H9 (cell line): Measurements from ENCODE around the gene MMD2. TPM values are rescaled to one million over a fixed set of nuclear protein-coding genes. Genes with fewer than 3 reads are reported as not detected.

ENCODE experiments used
- DNase-seq: peaks from one replicate; pipeline ENCODE4 v3.0.0-alpha.2; 2017
- H2AFZ ChIP-seq: one replicate; pipeline ENCODE4 v1.6.1; 2013; ENCODE audit warnings: mild to moderate bottlenecking, low read length, control low read depth, moderate library complexity
- H2AK5ac ChIP-seq: 2 replicates; pipeline ENCODE4 v1.6.1; 2013; ENCODE audit warnings: low read length, control low read depth, mixed read lengths; ENCODE audit not compliant: insufficient read length
- H2BK120ac ChIP-seq: one replicate; pipeline ENCODE4 v1.6.1; 2013; ENCODE audit warnings: low read depth, mild to moderate bottlenecking, low read length, control low read depth, inconsistent platforms; ENCODE audit not compliant: poor library complexity, severe bottlenecking
- H2BK12ac ChIP-seq: 2 replicates; pipeline ENCODE4 v1.6.1; 2013; ENCODE audit warnings: low read length, control low read depth, mixed read lengths, low read depth; ENCODE audit not compliant: insufficient read length
- H2BK15ac ChIP-seq: 2 replicates; pipeline ENCODE4 v1.6.1; 2013; ENCODE audit warnings: low read depth, low read length, control low read depth
- H2BK20ac ChIP-seq: one replicate; pipeline ENCODE4 v1.6.1; 2013; ENCODE audit warnings: low read depth, mild to moderate bottlenecking, low read length, control low read depth, inconsistent platforms; ENCODE audit not compliant: poor library complexity, severe bottlenecking
- H2BK5ac ChIP-seq: 2 replicates; pipeline ENCODE4 v1.6.1; 2013; ENCODE audit warnings: low read length, control low read depth, mixed read lengths; ENCODE audit not compliant: insufficient read length
- H3K14ac ChIP-seq: 2 replicates; pipeline ENCODE4 v1.6.1; 2013; ENCODE audit warnings: low read length, control low read depth; ENCODE audit not compliant: insufficient read depth
- H3K18ac ChIP-seq: 2 replicates; pipeline ENCODE4 v1.6.1; 2013; ENCODE audit warnings: low read depth, mild to moderate bottlenecking, mixed read lengths, low read length, control low read depth; ENCODE audit not compliant: insufficient read length
- H3K23ac ChIP-seq: 2 replicates; pipeline ENCODE4 v1.6.1; 2013; ENCODE audit warnings: low read length, control low read depth, mixed read lengths, low read depth; ENCODE audit not compliant: insufficient read length
- H3K23me2 ChIP-seq: 2 replicates; pipeline ENCODE4 v1.6.1; 2013; ENCODE audit warnings: low read depth, mild to moderate bottlenecking, mixed read lengths, low read length, control low read depth; ENCODE audit not compliant: insufficient read length, poor library complexity, severe bottlenecking
- H3K27ac ChIP-seq: 2 replicates; pipeline ENCODE4 v1.5.1; 2013; ENCODE audit warnings: low read length, control low read depth, mixed read lengths, low read depth; ENCODE audit not compliant: insufficient read length
- H3K27me3 ChIP-seq: 2 replicates; pipeline ENCODE4 v1.6.1; 2013; ENCODE audit warnings: low read length, control low read depth, inconsistent platforms; ENCODE audit not compliant: insufficient read depth
- H3K4ac ChIP-seq: 2 replicates; pipeline ENCODE4 v1.6.1; 2013; ENCODE audit warnings: low read depth, mild to moderate bottlenecking, control low read depth, inconsistent platforms, low read length, moderate library complexity
- H3K4me1 ChIP-seq: 2 replicates; pipeline ENCODE4 v1.6.1; 2013; ENCODE audit warnings: low read length, control low read depth, inconsistent platforms; ENCODE audit not compliant: insufficient read depth
- H3K4me2 ChIP-seq: 2 replicates; pipeline ENCODE4 v1.6.1; 2013; ENCODE audit warnings: low read length, control low read depth, mixed read lengths; ENCODE audit not compliant: insufficient read length, insufficient read depth
- H3K56ac ChIP-seq: 2 replicates; pipeline ENCODE4 v1.6.1; 2013; ENCODE audit warnings: low read depth, mild to moderate bottlenecking, mixed read lengths, low read length, control low read depth; ENCODE audit not compliant: insufficient read length
- H3K79me1 ChIP-seq: 2 replicates; pipeline ENCODE4 v1.6.1; 2013; ENCODE audit warnings: low read depth, mild to moderate bottlenecking, moderate library complexity, low read length, control low read depth, inconsistent platforms; ENCODE audit not compliant: insufficient read depth, poor library complexity, severe bottlenecking
- H3K79me2 ChIP-seq: 2 replicates; pipeline ENCODE4 v1.6.1; 2013; ENCODE audit warnings: low read length, control low read depth, inconsistent platforms; ENCODE audit not compliant: insufficient read depth
- H3K9ac ChIP-seq: 2 replicates; pipeline ENCODE4 v1.6.1; 2013; ENCODE audit warnings: low read length, control low read depth, mixed read lengths; ENCODE audit not compliant: insufficient read length; ENCODE audit errors: extremely low read depth
- H3K9me3 ChIP-seq: one replicate; pipeline ENCODE4 v1.6.1; 2013; ENCODE audit warnings: low read depth, low read length, inconsistent platforms; ENCODE audit not compliant: control insufficient read depth
- H3T11ph ChIP-seq: one replicate; pipeline ENCODE4 v1.6.1; 2013; ENCODE audit warnings: mild to moderate bottlenecking, low read length, control low read depth, inconsistent platforms
- H4K20me1 ChIP-seq: one replicate; pipeline ENCODE4 v1.6.1; 2013; ENCODE audit not compliant: control insufficient read depth, insufficient read length, insufficient read depth
- H4K5ac ChIP-seq: 2 replicates; pipeline ENCODE4 v1.6.1; 2013; ENCODE audit warnings: low read depth, mild to moderate bottlenecking, mixed read lengths, low read length, control low read depth; ENCODE audit not compliant: insufficient read length
- H4K8ac ChIP-seq: replicated peaks from 2 replicates; pipeline ENCODE4 v1.6.1; 2013; ENCODE audit warnings: low read length, control low read depth, mixed read lengths, low read depth; ENCODE audit not compliant: insufficient read length
- H4K91ac ChIP-seq: 2 replicates; pipeline ENCODE4 v1.6.1; 2013; ENCODE audit warnings: low read depth, mild to moderate bottlenecking, moderate library complexity, mixed read lengths, low read length, control low read depth; ENCODE audit not compliant: insufficient read length
- H3K27ac Mint-ChIP-seq, 3 experiments: 2 replicates in 2 of 3; 3 replicates in 1 of 3; pipeline ENCODE4 v1.8.0; 2020 to 2021; ENCODE audit warnings: mixed read lengths in 3 of 3, mild to moderate bottlenecking in 1 of 3, moderate library complexity in 1 of 3
- H3K27me3 Mint-ChIP-seq: 2 replicates; pipeline ENCODE4 v1.8.0; 2021; ENCODE audit warnings: low read depth, mild to moderate bottlenecking, moderate library complexity, mixed read lengths
- H3K36me3 Mint-ChIP-seq, 3 experiments: 2 replicates in 2 of 3; 3 replicates in 1 of 3; pipeline ENCODE4 v1.8.0; 2020 to 2021; ENCODE audit warnings: low read depth in 3 of 3, mixed read lengths in 3 of 3; ENCODE audit not compliant: insufficient read depth in 1 of 3
- H3K4me1 Mint-ChIP-seq, 2 experiments: 2 replicates each; pipeline ENCODE4 v1.8.0; 2020; ENCODE audit warnings: mixed read lengths in 2 of 2
- H3K4me3 Mint-ChIP-seq, 2 experiments: 2 replicates in 1 of 2; 3 replicates in 1 of 2; pipeline ENCODE4 v1.8.0; 2020 to 2021; ENCODE audit warnings: mild to moderate bottlenecking in 2 of 2, mixed read lengths in 2 of 2, moderate library complexity in 1 of 2
- H3K9me3 Mint-ChIP-seq, 2 experiments: 2 replicates in 1 of 2; 3 replicates in 1 of 2; pipeline ENCODE4 v1.8.0; 2020; ENCODE audit warnings: mild to moderate bottlenecking in 2 of 2, mixed read lengths in 2 of 2, moderate library complexity in 1 of 2
- CTCF ChIP-seq: fragments of 200-600 bp; sonication (generic); conservative IDR thresholded peaks from 3 replicates; pipeline ENCODE4 v1.8.0; 2021; ENCODE audit warnings: antibody characterized with exemption, mild to moderate bottlenecking
- WGBS: extraction: QIAGEN DNeasy Blood & Tissue Kit; methylation state at CpG from one replicate; pipeline ENCODE4 v1.1.7; 2013; ENCODE audit warnings: missing lambda C conversion rate, low lambda C conversion rate, mixed read lengths; ENCODE audit not compliant: insufficient read length; ENCODE audit errors: extremely low coverage; 5-methylcytosine and 5-hydroxymethylcytosine counted together
- total RNA-seq: library from RNA; stranded (reverse); gene quantifications from 2 replicates; pipeline ENCODE4 v1.2.1, GENCODE V29; 2021

The MMD2 gene
- total RNA-seq, 1 experiment from 2014 or later, result 0.20 TPM

GRCh38 chr7:4998910-4999309 is 39.9 kb upstream of the MMD2 start:
- no peak overlapping the region for H4K5ac ChIP-seq
- H3K27ac Mint-ChIP-seq, result peak overlapping the region in 2 of 3 experiments; percentile 3 to 28; a peak in 2 of 7 replicates
- no peak overlapping the region for H3K56ac ChIP-seq
- no peak overlapping the region for H3K4me3 Mint-ChIP-seq
- TF ChIP-seq CTCF, result no peak
- H3T11ph ChIP-seq, result no peak overlapping the region
- no peaks in the 10 kb centered on the region for H3K79me1 ChIP-seq
- H3K23ac ChIP-seq, result no peak overlapping the region
- no peaks in the 10 kb centered on the region for H3K4me1 ChIP-seq
- H3K79me2 ChIP-seq, result no peaks in the 10 kb centered on the region
- H2BK15ac ChIP-seq, result no peak overlapping the region
- no peak overlapping the region for H4K91ac ChIP-seq
- H2BK120ac ChIP-seq, result no peak overlapping the region
- no peak overlapping the region for H3K4ac ChIP-seq
- H2AFZ ChIP-seq, result no peak overlapping the region
- no peaks in the 10 kb centered on the region for H3K27me3 ChIP-seq
- H3K18ac ChIP-seq, result no peak overlapping the region
- no peak overlapping the region for H3K27ac ChIP-seq
- DNase-seq, result no peak
- H4K8ac ChIP-seq, result no peak overlapping the region
- no peak overlapping the region for H3K4me2 ChIP-seq
- peaks cover 18 to 52% (median 40%) of the 10 kb centered on the region in 3 experiments; a peak in 6 of 7 replicates for H3K36me3 Mint-ChIP-seq
- no peaks in the 10 kb centered on the region for H3K9me3 ChIP-seq
- no CpG with 5 or more reads among the region's 7 CpGs for WGBS
- H4K20me1 ChIP-seq, result no peaks in the 10 kb centered on the region
- H2BK20ac ChIP-seq, result no peak overlapping the region
- H3K14ac ChIP-seq, result no peak overlapping the region
- no peak overlapping the region for H2BK12ac ChIP-seq
- H3K4me1 Mint-ChIP-seq, result no peaks in the 10 kb centered on the region; a peak in 1 of 4 replicates
- no peak overlapping the region for H2BK5ac ChIP-seq
- no peaks in the 10 kb centered on the region for H3K27me3 Mint-ChIP-seq
- no peaks in the 10 kb centered on the region for H3K23me2 ChIP-seq
- no peak overlapping the region for H2AK5ac ChIP-seq
- H3K9ac ChIP-seq, result no peak overlapping the region
- no peaks in the 10 kb centered on the region for H3K9me3 Mint-ChIP-seq
